ENCODE data around the gene TRMO.

- no peak for TF ChIP-seq ARNT (IDR thresholded peaks at IDR 0.05)
- TF ChIP-seq TARDBP (IDR thresholded peaks at IDR 0.05), result no peak
- no peak for TF ChIP-seq SP1 (IDR thresholded peaks at IDR 0.05)
- no peak for TF ChIP-seq FOXK2 (IDR thresholded peaks at IDR 0.05)
- TF ChIP-seq LEF1 (IDR thresholded peaks at IDR 0.05; ENCODE audit: borderline replicate concordance), result no peak
- no peak for TF ChIP-seq BHLHE40 (IDR thresholded peaks at IDR 0.05; ENCODE audit: borderline replicate concordance)
- TF ChIP-seq L3MBTL2 (conservative IDR thresholded peaks at IDR 0.05), result no peak
- no peak for TF ChIP-seq NFRKB (IDR thresholded peaks at IDR 0.05)
- TF ChIP-seq FOXA1 (IDR thresholded peaks at IDR 0.05), result no peak
- TF ChIP-seq SUZ12 (IDR thresholded peaks at IDR 0.05), result no peak
- no peak for TF ChIP-seq HDGF (IDR thresholded peaks at IDR 0.05; ENCODE audit: borderline replicate concordance)
- TF ChIP-seq ZNF384 (IDR thresholded peaks at IDR 0.05), result no peak
- TF ChIP-seq FOXM1 (IDR thresholded peaks at IDR 0.05; ENCODE audit: borderline replicate concordance), result no peak
Observed at GRCh38 chr9:97855486-97855875, 66.8 kb downstream of the TRMO start.

All from HEK293T (cell line).